Ishikawa (cell line): ENCODE data around the gene FRMD4B.

ENCODE experiments used
- EGR1 ChIP-seq: IDR thresholded peaks from 2 replicates; pipeline ENCODE4 v1.6.1; 2012
- RAD21 ChIP-seq: IDR thresholded peaks from 2 replicates; pipeline ENCODE4 v1.6.1; 2012; ENCODE audit warnings: low read depth
- ZBTB7A ChIP-seq: IDR thresholded peaks from 2 replicates; pipeline ENCODE4 v1.6.1; 2012; ENCODE audit warnings: low read depth
- TF ChIP-seq, protein P1 (sequence below): IDR thresholded peaks from 2 replicates; pipeline ENCODE4 v1.6.1; 2012

The FRMD4B gene

DNA sequence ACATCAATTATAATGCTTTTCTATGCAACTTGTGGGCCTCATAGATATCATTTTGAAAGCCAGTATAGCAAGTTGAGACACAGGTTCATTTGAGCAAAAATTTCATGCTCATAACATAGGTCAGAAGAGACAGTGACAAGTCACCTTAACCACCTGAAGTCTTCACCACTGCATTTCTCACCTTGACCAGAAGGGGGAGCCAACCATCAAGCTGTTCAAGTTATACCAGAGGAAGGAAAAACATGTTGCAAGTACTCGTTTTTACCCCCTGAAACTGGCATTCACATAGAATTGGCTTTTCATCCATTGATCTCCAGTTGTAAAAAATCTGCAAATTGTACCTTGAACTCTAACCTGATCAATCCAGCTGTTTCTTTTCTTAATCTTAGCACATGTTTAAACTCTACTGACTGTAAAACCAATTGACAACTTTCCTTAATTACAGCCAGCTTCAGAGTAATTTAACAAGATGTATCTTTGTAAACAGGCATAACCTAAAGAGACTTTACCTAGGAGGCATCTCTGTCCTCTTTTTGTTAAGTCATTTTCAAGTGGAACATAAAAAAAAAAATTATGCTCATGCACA is 264.9 kb downstream of the FRMD4B start:
- TF ChIP-seq, protein P1, sequence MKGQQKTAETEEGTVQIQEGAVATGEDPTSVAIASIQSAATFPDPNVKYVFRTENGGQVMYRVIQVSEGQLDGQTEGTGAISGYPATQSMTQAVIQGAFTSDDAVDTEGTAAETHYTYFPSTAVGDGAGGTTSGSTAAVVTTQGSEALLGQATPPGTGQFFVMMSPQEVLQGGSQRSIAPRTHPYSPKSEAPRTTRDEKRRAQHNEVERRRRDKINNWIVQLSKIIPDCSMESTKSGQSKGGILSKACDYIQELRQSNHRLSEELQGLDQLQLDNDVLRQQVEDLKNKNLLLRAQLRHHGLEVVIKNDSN: no peak
- no peak for TF ChIP-seq ZBTB7A
- peak; percentile 92 for TF ChIP-seq RAD21
- no peak for TF ChIP-seq EGR1
